Upper lobe of left lung (tissue), 6 donors: ENCODE measurements around the gene ADIPOR2. TPM values are rescaled to one million over a fixed set of nuclear protein-coding genes. Genes with fewer than 3 reads are reported as not detected.
A peak's percentile ranks its signal among the peaks of the same experiment; 100 is the strongest.

Source experiments
- ATAC-seq, 2 donors: fragments of 200-7000 bp; cut with Tn5 transposase; one replicate each; pipeline ENCODE4 v1.9.1; 2022; ENCODE audit warnings: mild to moderate bottlenecking in 2 of 2, moderate library complexity in 2 of 2; ENCODE audit not compliant: low FRiP score in 2 of 2
- DNase-seq, 2 donors: peaks; one replicate each; pipeline ENCODE4 v3.0.0-alpha.2; 2019 to 2020
- H3K27ac ChIP-seq, 4 donors: fragments of 200-600 bp; sonication (generic); one replicate each; pipeline ENCODE4 v1.5.1; 2016 to 2019
- H3K27me3 ChIP-seq, 4 donors: fragments of 200-600 bp; sonication (generic); one replicate each; pipeline ENCODE4 v1.5.1; 2017 to 2019
- H3K36me3 ChIP-seq, 4 donors: fragments of 200-600 bp; sonication (generic); one replicate each; pipeline ENCODE4 v1.5.1; 2016 to 2019
- H3K4me1 ChIP-seq, 4 donors: fragments of 200-600 bp; sonication (generic); one replicate each; pipeline ENCODE4 v1.5.1; 2018 to 2019
- H3K4me3 ChIP-seq, 4 donors: fragments of 200-600 bp; sonication (generic); one replicate each; pipeline ENCODE4 v1.5.1; 2017 to 2019; ENCODE audit warnings: mild to moderate bottlenecking in 2 of 4, moderate library complexity in 1 of 4
- H3K9me3 ChIP-seq, 4 donors: fragments of 200-600 bp; sonication (generic); one replicate each; pipeline ENCODE4 v1.5.1; 2018 to 2019
- CTCF ChIP-seq, 6 experiments: fragments of 450-650 bp in 4 of 6; fragments of 200-600 bp in 2 of 6; sonication (generic) in 2 of 6; IDR thresholded peaks; one replicate each; pipeline ENCODE4 v1.5.1; 2016 to 2019; ENCODE audit warnings: antibody characterized with exemption in 6 of 6
- EP300 ChIP-seq, 4 donors: sonication (generic); formaldehyde crosslinking; IDR thresholded peaks; one replicate each; pipeline ENCODE4 v1.5.1; 2017; ENCODE audit warnings: antibody characterized with exemption in 4 of 4, control low read depth in 2 of 4
- POLR2A ChIP-seq, 4 donors: fragments of 450-650 bp; IDR thresholded peaks; one replicate each; pipeline ENCODE4 v1.5.1; 2016 to 2017; ENCODE audit warnings: antibody characterized with exemption in 4 of 4, mild to moderate bottlenecking in 2 of 4
- POLR2AphosphoS5 ChIP-seq, 2 donors: sonication (generic); formaldehyde crosslinking; IDR thresholded peaks; one replicate each; pipeline ENCODE4 v1.5.1; 2017; ENCODE audit warnings: antibody characterized with exemption in 2 of 2
- WGBS, 2 donors: methylation state at CpG; one replicate each; pipeline ENCODE4 v1.1.5; 2017 to 2018; 5-methylcytosine and 5-hydroxymethylcytosine counted together
- total RNA-seq, 6 donors: library from RNA; depleted of rRNA in 4 of 6; stranded (reverse); fragments of >200 nt in 4 of 6; gene quantifications; one replicate each; pipeline versions ENCODE4 v1.1.0 to v1.2.1, GENCODE V29; 2016 to 2021
- donor health status: DM: no; HTN: no; CAD: no; lungs with moderate emphysema.
- donor health status: DM: no; HTN: yes; CAD: no; lungs with severe emphysema.

The ADIPOR2 gene
- total RNA-seq, 6 donors from 2014 or later: 45.1 to 82.3 (median 68.6) TPM

DNA sequence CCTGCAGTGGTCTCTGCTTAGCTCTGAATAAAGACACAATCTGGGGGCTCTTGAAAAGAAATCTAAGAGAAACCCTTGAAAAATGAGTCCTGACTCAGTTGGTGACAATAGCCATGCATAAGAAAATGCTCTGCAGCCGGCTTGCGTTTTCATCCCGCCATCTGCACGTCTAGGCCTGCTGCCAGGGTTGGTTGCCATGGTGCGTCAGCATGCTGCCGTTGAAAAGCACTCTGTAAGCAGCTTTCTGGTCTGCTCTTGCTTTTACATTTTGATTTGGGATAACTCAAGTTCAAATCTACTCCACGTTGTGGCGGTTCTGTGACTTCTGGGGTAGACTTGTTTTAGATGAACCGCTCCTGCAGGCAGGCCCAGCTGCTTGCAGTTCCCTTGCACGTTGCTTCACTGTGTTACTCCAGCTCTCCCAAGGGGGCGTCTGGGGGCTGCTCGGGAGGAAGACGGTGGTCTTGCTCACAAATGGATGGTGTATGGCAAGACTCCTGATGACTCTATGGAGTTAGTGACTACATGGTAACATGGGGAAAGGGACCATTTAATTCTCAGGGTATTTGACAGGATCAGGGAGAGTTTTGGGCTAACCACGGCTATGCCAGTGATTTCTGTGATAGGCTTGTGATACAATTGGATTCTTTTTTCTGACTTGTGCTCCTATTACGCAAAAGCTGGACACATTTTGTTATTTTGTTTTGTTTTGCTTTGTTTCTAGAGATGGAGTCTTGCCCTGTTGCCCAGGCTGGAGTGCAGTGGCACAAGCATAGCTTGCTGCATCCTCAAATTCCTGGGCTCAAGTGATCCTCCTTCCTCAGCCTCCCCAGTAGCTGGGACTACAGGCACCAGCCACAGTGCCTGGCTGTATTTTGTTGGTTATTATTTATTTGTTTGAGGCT, 46.1 kb upstream of the ADIPOR2 start:
- no peak for DNase-seq
- H3K27ac ChIP-seq: no peak overlapping the region
- H3K9me3 ChIP-seq: no peaks in the 10 kb centered on the region
- TF ChIP-seq POLR2AphosphoS5 (IDR thresholded peaks at IDR 0.05) (no peak), CTCF (IDR thresholded peaks at IDR 0.05) (no peak), POLR2A (IDR thresholded peaks at IDR 0.05) (no peak), EP300 (IDR thresholded peaks at IDR 0.05) (no peak)
- H3K36me3 ChIP-seq: peaks cover 0 to 4% (median 0%) of the 10 kb centered on the region in 4 donors
- no peaks in the 10 kb centered on the region for H3K27me3 ChIP-seq
- WGBS, 2 donors: 48 to 50% methylated on average over 15 of the region's 15 CpGs
- peak in 1 of 2 donors; percentile 67 for ATAC-seq
- peaks cover 5 to 12% (median 9%) of the 10 kb centered on the region in 4 donors for H3K4me1 ChIP-seq
- no peak overlapping the region for H3K4me3 ChIP-seq

GRCh38 chr12:1645819-1646218, 45.1 kb upstream of the ADIPOR2 start:
- Histone ChIP-seq H3K9me3 (no peaks in the 10 kb centered on the region), H3K36me3 (peaks cover 0 to 4% (median 0%) of the 10 kb centered on the region in 4 donors), H3K4me1 (peaks cover 5 to 14% (median 10%) of the 10 kb centered on the region in 4 donors), H3K27me3 (no peaks in the 10 kb centered on the region), H3K27ac (no peak overlapping the region), H3K4me3 (no peak overlapping the region)
- TF ChIP-seq CTCF (IDR thresholded peaks at IDR 0.05) (no peak), POLR2AphosphoS5 (IDR thresholded peaks at IDR 0.05) (no peak), EP300 (IDR thresholded peaks at IDR 0.05) (no peak), POLR2A (IDR thresholded peaks at IDR 0.05) (no peak)
- ATAC-seq: no peak
- DNase-seq: peak in 1 of 2 donors; percentile 80
- 95 to 96% methylated on average over 20 to 29 of the region's 29 CpGs for WGBS, 2 donors

GRCh38 chr12:1646569-1647284, 44.1 kb upstream of the ADIPOR2 start:
- DNase-seq (peak in 1 of 2 donors; percentile 60), ATAC-seq (no peak)
- no peak overlapping the region for H3K27ac ChIP-seq
- H3K36me3 ChIP-seq: peaks cover 0 to 4% (median 0%) of the 10 kb centered on the region in 4 donors
- no peak overlapping the region for H3K4me3 ChIP-seq
- no peaks in the 10 kb centered on the region for H3K9me3 ChIP-seq
- H3K27me3 ChIP-seq: no peaks in the 10 kb centered on the region
- H3K4me1 ChIP-seq: peaks cover 5 to 14% (median 10%) of the 10 kb centered on the region in 4 donors
- 61 to 76% methylated on average over 19 to 21 of the region's 21 CpGs for WGBS, 2 donors
- no peak for TF ChIP-seq POLR2AphosphoS5 (IDR thresholded peaks at IDR 0.05)
- no peak for TF ChIP-seq EP300 (IDR thresholded peaks at IDR 0.05)
- no peak for TF ChIP-seq CTCF (IDR thresholded peaks at IDR 0.05)
- TF ChIP-seq POLR2A (IDR thresholded peaks at IDR 0.05): no peak

GRCh38 chr12:1647285-1647669, 43.6 kb upstream of the ADIPOR2 start:
- 90 to 97% methylated on average over 3 of the region's 3 CpGs for WGBS, 2 donors
- DNase-seq (no peak), ATAC-seq (no peak)
- Histone ChIP-seq H3K36me3 (peaks cover 0 to 4% (median 0%) of the 10 kb centered on the region in 4 donors), H3K4me3 (no peak overlapping the region), H3K27ac (no peak overlapping the region), H3K27me3 (no peaks in the 10 kb centered on the region), H3K9me3 (no peaks in the 10 kb centered on the region), H3K4me1 (peaks cover 5 to 14% (median 10%) of the 10 kb centered on the region in 4 donors)
- TF ChIP-seq POLR2A (IDR thresholded peaks at IDR 0.05): no peak
- TF ChIP-seq POLR2AphosphoS5 (IDR thresholded peaks at IDR 0.05): no peak
- no peak for TF ChIP-seq EP300 (IDR thresholded peaks at IDR 0.05)
- TF ChIP-seq CTCF (IDR thresholded peaks at IDR 0.05): no peak
